ENCODE results near the gene SLC39A1.

DNA sequence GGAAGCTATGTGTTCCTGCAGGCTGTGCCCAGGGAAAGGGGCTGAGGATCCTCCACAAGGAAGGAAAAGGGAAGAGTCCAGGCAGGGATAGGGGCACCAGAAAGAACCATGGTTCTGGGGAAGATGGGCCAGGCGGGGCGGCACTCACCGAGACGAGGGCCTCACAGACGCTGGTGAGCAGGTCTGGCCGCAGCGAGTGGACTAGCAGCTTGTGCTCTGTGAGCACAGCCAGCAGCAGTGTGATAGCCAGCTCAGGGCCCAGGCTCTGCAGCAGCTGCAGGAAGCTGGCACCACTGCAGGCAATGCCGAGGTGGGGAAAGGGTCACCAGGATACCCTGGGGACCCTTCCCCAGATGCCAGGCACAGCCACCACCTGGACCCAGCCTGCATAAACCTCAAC, 22.6 kb downstream of the SLC39A1 start:
- TF ChIP-seq, protein P1, sequence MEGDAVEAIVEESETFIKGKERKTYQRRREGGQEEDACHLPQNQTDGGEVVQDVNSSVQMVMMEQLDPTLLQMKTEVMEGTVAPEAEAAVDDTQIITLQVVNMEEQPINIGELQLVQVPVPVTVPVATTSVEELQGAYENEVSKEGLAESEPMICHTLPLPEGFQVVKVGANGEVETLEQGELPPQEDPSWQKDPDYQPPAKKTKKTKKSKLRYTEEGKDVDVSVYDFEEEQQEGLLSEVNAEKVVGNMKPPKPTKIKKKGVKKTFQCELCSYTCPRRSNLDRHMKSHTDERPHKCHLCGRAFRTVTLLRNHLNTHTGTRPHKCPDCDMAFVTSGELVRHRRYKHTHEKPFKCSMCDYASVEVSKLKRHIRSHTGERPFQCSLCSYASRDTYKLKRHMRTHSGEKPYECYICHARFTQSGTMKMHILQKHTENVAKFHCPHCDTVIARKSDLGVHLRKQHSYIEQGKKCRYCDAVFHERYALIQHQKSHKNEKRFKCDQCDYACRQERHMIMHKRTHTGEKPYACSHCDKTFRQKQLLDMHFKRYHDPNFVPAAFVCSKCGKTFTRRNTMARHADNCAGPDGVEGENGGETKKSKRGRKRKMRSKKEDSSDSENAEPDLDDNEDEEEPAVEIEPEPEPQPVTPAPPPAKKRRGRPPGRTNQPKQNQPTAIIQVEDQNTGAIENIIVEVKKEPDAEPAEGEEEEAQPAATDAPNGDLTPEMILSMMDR (IDR thresholded peaks at IDR 0.05): no peak
- no peak for TF ChIP-seq POLR2A (IDR thresholded peaks at IDR 0.05)

Data from testis (tissue), 2 donors.